NT2/D1 (cell line): ENCODE measurements around the gene KCNE1.
"Not testable (repeated sequence)": the region's sequence is repeated elsewhere in the genome, so short reads cannot be mapped to it uniquely, and the experiment has no call there.

Experiments
- DNase-seq: peaks from one replicate; pipeline ENCODE4 v3.0.0-alpha.2; 2011; ENCODE audit warnings: low read depth, low spot score
- H3K27me3 ChIP-seq: 2 replicates; pipeline ENCODE4 v1.6.0; 2011; ENCODE audit warnings: mild to moderate bottlenecking; ENCODE audit not compliant: insufficient read length, insufficient read depth
- H3K36me3 ChIP-seq: 2 replicates; pipeline ENCODE4 v1.6.1; 2011; ENCODE audit warnings: mild to moderate bottlenecking, low read length, mixed read lengths; ENCODE audit not compliant: insufficient read depth, insufficient read length
- H3K4me1 ChIP-seq: 2 replicates; pipeline ENCODE4 v1.5.1; 2011; ENCODE audit not compliant: insufficient read depth, insufficient read length
- H3K4me3 ChIP-seq: 2 replicates; pipeline ENCODE4 v1.5.1; 2011; ENCODE audit warnings: low read depth; ENCODE audit not compliant: insufficient read length
- H3K9ac ChIP-seq: 2 replicates; pipeline ENCODE4 v1.6.0; 2011; ENCODE audit warnings: low read depth; ENCODE audit not compliant: insufficient read length
- H3K9me3 ChIP-seq: 2 replicates; pipeline ENCODE4 v1.5.1; 2011; ENCODE audit warnings: mild to moderate bottlenecking, low read length; ENCODE audit not compliant: insufficient read depth
- SUZ12 ChIP-seq: IDR thresholded peaks from 2 replicates; pipeline ENCODE4 v1.6.1; 2011; ENCODE audit not compliant: insufficient read length, insufficient read depth; ENCODE audit errors: extremely low read depth
- YY1 ChIP-seq: IDR thresholded peaks from 2 replicates; pipeline ENCODE4 v1.6.1; 2011; ENCODE audit not compliant: insufficient read length, insufficient read depth
- ZNF274 ChIP-seq: IDR thresholded peaks from 2 replicates; pipeline ENCODE4 v1.6.1; 2011; ENCODE audit warnings: mild to moderate bottlenecking, low read depth, low read length

Gene KCNE1

GRCh38 chr21:34499116-34499515 lies 12.9 kb downstream of the KCNE1 start:
- Histone ChIP-seq H3K27me3 (no peaks in the 10 kb centered on the region), H3K9me3 (peaks cover 29% of the 10 kb centered on the region; the same call in 1 of the 2 replicates), H3K4me3 (no peak overlapping the region), H3K4me1 (no peaks in the 10 kb centered on the region), H3K36me3 (no peaks in the 10 kb centered on the region), H3K9ac (no peak overlapping the region)
- no peak for DNase-seq
- TF ChIP-seq SUZ12: no peak

GRCh38 chr21:34498623-34499022 lies 13.4 kb downstream of the KCNE1 start:
- no peak overlapping the region for H3K9ac ChIP-seq
- H3K27me3 ChIP-seq: no peaks in the 10 kb centered on the region
- no peaks in the 10 kb centered on the region for H3K4me1 ChIP-seq
- H3K36me3 ChIP-seq: no peaks in the 10 kb centered on the region
- H3K9me3 ChIP-seq: peaks cover 29% of the 10 kb centered on the region; the same call in 1 of the 2 replicates
- H3K4me3 ChIP-seq: no peak overlapping the region
- TF ChIP-seq ZNF274 (no peak), YY1 (no peak), SUZ12 (no peak)
- no peak for DNase-seq

- DNase-seq, H3K9ac ChIP-seq, H3K9me3 ChIP-seq, H3K4me1 ChIP-seq, H3K27me3 ChIP-seq, H3K4me3 ChIP-seq, H3K36me3 ChIP-seq: not testable (repeated sequence)
Measured at GRCh38 chr21:34483854-34484253, 28.2 kb downstream of the KCNE1 start.

- not testable (repeated sequence) for H3K27me3 ChIP-seq, H3K36me3 ChIP-seq, H3K4me3 ChIP-seq, DNase-seq, H3K9me3 ChIP-seq, H3K4me1 ChIP-seq, H3K9ac ChIP-seq
Measured at GRCh38 chr21:34483435-34483834, 28.6 kb downstream of the KCNE1 start.

- not testable (repeated sequence) for H3K9me3 ChIP-seq
Measured at GRCh38 chr21:34467333-34467732, 44.7 kb downstream of the KCNE1 start.

GRCh38 chr21:34459426-34459825 lies 52.6 kb downstream of the KCNE1 start:
- H3K4me3 ChIP-seq, DNase-seq, H3K9ac ChIP-seq, H3K4me1 ChIP-seq, H3K36me3 ChIP-seq, H3K9me3 ChIP-seq, H3K27me3 ChIP-seq: not testable (repeated sequence)

More at GRCh38 chr21:34467333-34467732, 44.7 kb downstream of the KCNE1 start:
- DNase-seq, H3K4me1 ChIP-seq, H3K36me3 ChIP-seq, H3K4me3 ChIP-seq, H3K9ac ChIP-seq, H3K27me3 ChIP-seq: not testable (repeated sequence)

GRCh38 chr21:34458266-34458665 lies 53.7 kb downstream of the KCNE1 start:
- not testable (repeated sequence) for H3K4me1 ChIP-seq, H3K4me3 ChIP-seq, H3K9ac ChIP-seq, H3K9me3 ChIP-seq, DNase-seq, H3K27me3 ChIP-seq, H3K36me3 ChIP-seq

GRCh38 chr21:34456180-34456579 lies 55.8 kb downstream of the KCNE1 start:
- not testable (repeated sequence) for H3K4me3 ChIP-seq, H3K9me3 ChIP-seq, H3K27me3 ChIP-seq, H3K9ac ChIP-seq, DNase-seq, H3K36me3 ChIP-seq, H3K4me1 ChIP-seq

- H3K4me1 ChIP-seq, H3K36me3 ChIP-seq, H3K27me3 ChIP-seq, H3K9ac ChIP-seq, DNase-seq, H3K9me3 ChIP-seq, H3K4me3 ChIP-seq: not testable (repeated sequence)
Measured at GRCh38 chr21:34455628-34456027, 56.4 kb downstream of the KCNE1 start.

- not testable (repeated sequence) for H3K4me3 ChIP-seq, H3K36me3 ChIP-seq, DNase-seq, H3K4me1 ChIP-seq, H3K9me3 ChIP-seq, H3K9ac ChIP-seq, H3K27me3 ChIP-seq
Measured at GRCh38 chr21:34447018-34447417, 65.0 kb downstream of the KCNE1 start.

GRCh38 chr21:34443486-34443885 lies 68.5 kb downstream of the KCNE1 start:
- not testable (repeated sequence) for H3K9me3 ChIP-seq, H3K4me3 ChIP-seq, H3K36me3 ChIP-seq, DNase-seq, H3K9ac ChIP-seq, H3K27me3 ChIP-seq, H3K4me1 ChIP-seq

- H3K9ac ChIP-seq, H3K4me1 ChIP-seq, DNase-seq, H3K36me3 ChIP-seq, H3K4me3 ChIP-seq, H3K9me3 ChIP-seq, H3K27me3 ChIP-seq: not testable (repeated sequence)
Measured at GRCh38 chr21:34429710-34430109, 82.3 kb downstream of the KCNE1 start.
